HG03060 (cell line): Measurements from ENCODE around the gene FNIP1.
"Not testable (repeated sequence)": the region's sequence is repeated elsewhere in the genome, so short reads cannot be mapped to it uniquely, and the experiment has no call there.

Experiments
- ATAC-seq: cut with Tn5 transposase; IDR thresholded peaks from one replicate; pipeline ENCODE4 v1.9.1; 2021; ENCODE audit warnings: low read depth, moderate number of reproducible peaks; ENCODE audit not compliant: unreplicated experiment

The FNIP1 gene

DNA sequence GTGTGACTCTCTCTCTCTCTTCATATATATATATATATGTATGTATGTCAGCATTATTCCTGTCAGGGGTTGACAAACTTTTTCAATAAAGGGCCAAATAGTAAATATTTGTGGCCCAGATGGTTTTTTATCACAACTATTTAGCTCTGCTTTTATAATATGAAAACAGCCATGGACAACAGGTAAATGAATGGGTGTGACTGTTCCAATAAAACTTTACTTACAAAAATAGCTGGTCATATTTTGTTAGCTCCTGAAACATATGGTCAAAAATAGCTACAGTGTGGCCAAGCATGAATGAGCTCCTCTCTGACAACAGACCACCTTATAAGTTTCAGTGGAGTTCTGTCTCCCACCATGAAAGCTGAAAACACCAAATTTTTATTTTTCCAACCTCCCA, 183.4 kb downstream of the FNIP1 start:
- no peak for ATAC-seq

DNA sequence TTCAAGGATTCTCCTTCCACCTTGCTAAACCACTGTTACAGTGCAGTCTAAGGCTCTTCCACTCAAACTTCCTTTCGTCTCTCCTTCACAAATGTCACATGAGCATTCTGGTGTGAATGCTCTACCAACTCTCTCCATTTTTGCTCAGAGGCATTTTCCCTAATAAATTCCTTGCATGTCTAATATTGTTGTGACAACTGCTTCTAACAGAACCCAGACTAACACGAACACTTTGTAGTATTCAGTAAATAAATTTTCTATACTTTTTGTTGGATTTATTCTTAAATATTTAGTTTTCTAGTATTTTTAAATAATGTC, 185.8 kb downstream of the FNIP1 start:
- no peak for ATAC-seq

GRCh38 chr5:131610198-131611063, 186.4 kb downstream of the FNIP1 start:
- ATAC-seq = no peak

- ATAC-seq = no peak
Observed at GRCh38 chr5:131609774-131610173, 187.0 kb downstream of the FNIP1 start.

GRCh38 chr5:131608597-131608996, 188.2 kb downstream of the FNIP1 start:
- ATAC-seq = no peak

DNA sequence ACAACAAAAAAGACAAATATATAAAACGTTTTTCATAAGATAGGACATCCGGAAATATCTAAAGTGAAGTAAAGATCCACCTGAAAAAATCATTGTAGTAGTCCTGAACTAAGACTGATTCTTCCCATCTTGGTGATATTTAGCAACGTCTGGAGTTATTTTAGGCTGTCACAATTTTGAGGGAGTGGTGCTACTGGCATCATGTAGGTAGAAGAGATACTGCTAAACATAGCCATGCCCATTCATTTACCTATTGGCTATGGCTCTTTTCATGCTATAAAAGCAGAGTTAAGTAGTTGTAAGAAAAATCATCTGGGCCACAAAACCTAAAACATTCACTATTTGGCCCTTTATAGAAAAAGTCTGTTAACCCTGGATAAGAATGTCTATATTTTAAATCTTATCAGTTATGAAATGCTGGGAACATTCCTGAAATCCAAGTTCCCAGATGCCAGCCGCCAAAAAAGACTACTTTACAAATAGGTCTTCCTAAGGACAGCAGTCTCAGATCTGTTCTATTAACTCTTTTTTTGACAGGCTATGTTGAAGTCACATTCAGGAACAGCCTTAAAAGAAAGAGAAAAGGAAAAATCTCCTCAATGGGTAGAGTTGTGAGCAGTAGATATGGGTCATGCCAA, 188.8 kb downstream of the FNIP1 start:
- ATAC-seq = no peak

GRCh38 chr5:131607418-131607817, 189.4 kb downstream of the FNIP1 start:
- no peak for ATAC-seq

- no peak for ATAC-seq
Observed at GRCh38 chr5:131605086-131605485, 191.7 kb downstream of the FNIP1 start.

GRCh38 chr5:131595088-131596033, 201.5 kb downstream of the FNIP1 start:
- no peak for ATAC-seq

GRCh38 chr5:131593921-131594320, 202.9 kb downstream of the FNIP1 start:
- ATAC-seq = no peak

DNA sequence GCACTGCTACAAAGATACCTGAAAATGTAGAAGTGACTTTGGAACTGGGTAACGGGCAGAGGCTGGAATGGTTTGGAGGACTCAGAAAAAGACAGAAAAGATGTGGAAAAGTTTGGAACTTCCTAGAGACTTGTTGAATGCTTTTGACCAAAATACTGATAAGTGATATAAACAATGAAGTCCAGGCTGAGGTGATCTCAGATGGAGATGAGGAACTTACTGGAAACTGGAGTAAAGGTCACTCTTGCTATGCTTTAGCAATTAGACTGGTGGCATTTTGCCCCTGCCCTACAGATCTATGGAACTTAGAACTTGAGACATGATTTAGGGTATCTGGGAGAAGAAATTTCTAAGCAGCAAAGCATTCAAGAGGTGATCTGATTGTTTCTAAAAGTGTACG, 203.4 kb downstream of the FNIP1 start:
- ATAC-seq = not testable (repeated sequence)
